ENCODE measurements around the gene ADCY3.

Gene ADCY3

GRCh38 chr2:24955921-24956320 is 35.9 kb upstream of the ADCY3 start:
- TF ChIP-seq ZFX (IDR thresholded peaks at IDR 0.05) (no peak), CTCF (conservative IDR thresholded peaks at IDR 0.05) (no peak)
- no peak overlapping the region for H3K27ac ChIP-seq

DNA sequence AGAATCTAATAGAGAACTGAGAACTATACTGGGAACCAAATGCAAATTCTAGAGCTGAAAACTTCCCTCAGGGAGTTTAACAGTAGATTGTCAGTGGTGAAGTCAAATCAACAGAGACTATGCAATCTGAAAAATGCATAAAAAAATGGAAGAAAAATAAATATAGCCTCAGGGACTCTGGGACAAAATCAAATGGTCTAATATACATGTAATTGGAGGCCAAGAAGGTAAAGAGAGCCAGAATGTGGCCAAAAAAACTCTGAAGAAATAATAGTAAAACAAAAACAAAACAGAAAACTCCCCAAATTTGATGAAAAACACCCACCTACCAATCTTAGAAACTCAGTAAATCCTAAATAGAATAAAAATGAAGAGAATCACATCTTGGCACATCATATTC is 35.2 kb upstream of the ADCY3 start:
- no peak for TF ChIP-seq CTCF (conservative IDR thresholded peaks at IDR 0.05)
- TF ChIP-seq ZFX (IDR thresholded peaks at IDR 0.05): no peak
- H3K27ac ChIP-seq: no peak overlapping the region

GRCh38 chr2:24950102-24950501 is 30.1 kb upstream of the ADCY3 start:
- TF ChIP-seq CTCF (conservative IDR thresholded peaks at IDR 0.05) (no peak), ZFX (IDR thresholded peaks at IDR 0.05) (no peak)
- H3K27ac ChIP-seq: no peak overlapping the region

DNA sequence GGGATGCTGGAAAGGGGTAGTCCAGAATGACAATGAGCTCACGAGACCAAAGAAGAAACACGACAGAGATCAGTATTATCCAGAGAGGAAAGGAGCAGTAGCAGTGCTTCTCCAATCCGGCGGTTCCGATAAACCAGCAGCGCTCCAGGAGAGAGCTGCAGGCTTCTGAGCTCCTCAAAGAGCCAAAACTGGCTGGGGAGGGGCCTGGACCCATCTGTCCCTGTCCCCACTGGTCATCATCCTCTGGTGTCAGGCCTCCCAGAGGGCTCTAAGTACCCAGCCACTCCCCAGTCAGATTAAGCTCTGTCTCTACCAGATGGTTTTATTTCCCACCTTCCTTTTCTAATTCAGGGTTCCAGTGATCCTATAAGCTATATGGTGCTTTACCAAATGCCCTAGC is 28.5 kb upstream of the ADCY3 start:
- no peak overlapping the region for H3K27ac ChIP-seq
- TF ChIP-seq CTCF (conservative IDR thresholded peaks at IDR 0.05): no peak
- no peak for TF ChIP-seq ZFX (IDR thresholded peaks at IDR 0.05)

DNA sequence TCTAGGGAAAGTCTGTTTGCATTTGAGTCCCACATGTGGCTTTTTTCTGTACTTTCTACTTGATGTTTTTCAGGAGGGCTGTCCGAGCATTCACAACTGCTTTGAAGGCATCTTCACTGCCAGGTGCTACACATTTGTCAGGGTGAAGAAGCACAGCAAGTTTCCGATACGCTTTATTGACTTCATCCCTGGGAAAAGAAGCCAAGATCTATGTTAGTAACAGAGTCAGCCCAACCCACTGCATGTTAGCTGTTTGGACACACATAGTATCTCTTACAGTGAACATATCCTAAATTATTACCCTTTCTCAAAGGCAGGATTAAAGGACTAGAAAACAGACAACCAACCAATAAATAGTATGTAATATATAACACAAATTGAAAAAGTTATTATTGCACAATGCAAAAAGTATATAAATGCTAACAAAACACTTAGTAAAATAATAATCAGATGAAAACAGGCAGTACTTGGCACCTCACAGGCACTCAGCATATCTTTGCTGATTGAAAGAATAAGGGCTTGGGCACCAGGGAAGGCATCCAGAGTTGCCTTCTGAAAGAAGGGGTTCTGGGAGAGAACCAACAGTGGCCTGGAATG is 27.6 kb upstream of the ADCY3 start:
- H3K27ac ChIP-seq: no peak overlapping the region
- no peak for TF ChIP-seq ZFX (IDR thresholded peaks at IDR 0.05)
- TF ChIP-seq CTCF (conservative IDR thresholded peaks at IDR 0.05): no peak

DNA sequence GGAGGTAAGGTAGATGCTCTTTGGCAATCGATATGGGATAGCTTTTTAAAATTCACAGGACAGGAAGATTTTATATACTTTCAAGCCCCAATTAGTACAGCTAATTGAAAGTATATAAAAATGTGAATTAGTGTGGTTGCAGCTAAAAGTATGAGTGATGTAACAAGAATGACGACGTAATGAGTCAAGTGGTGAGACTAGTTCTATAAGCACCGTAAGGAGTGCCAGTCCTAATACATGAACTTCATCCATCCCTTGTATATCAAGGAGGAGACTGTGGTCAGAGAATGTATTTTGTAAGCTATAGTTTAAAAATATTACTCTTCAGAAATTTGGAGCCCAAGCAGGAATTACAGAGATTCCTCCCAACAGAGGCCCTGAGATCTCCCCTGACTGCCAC is 25.9 kb upstream of the ADCY3 start:
- no peak for TF ChIP-seq ZFX (IDR thresholded peaks at IDR 0.05)
- TF ChIP-seq CTCF (conservative IDR thresholded peaks at IDR 0.05): no peak
- H3K27ac ChIP-seq: no peak overlapping the region

DNA sequence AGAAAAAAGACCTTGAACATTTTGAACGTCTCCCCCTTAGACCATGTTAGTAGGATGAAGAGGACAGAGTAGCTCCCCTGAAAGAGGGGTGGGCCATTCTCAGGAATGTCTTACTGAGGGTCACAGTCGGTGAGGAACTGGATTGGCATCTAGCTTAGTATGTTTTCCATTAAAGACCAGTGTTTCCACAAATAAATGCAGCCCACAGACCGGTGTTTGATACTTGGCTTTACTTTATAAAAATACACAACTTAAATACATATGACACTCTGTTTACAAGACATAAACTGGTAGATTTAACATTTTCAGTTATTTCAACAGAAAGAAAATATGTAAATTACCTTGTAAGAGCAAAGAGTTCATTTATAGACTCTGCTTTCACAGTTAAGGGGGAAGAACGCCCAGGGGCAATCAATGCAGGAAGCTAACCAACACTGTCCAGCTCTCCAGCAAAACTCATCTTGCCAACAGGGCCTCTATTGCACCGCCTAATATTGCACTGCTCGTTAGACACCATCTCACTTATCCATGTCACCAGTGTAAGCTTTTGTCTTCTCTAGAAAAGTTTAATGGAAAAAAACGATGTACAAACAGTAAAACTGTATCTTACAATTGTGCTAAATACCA is 23.5 kb upstream of the ADCY3 start:
- no peak overlapping the region for H3K27ac ChIP-seq
- no peak for TF ChIP-seq ZFX (IDR thresholded peaks at IDR 0.05)

GRCh38 chr2:24939353-24939752 is 19.3 kb upstream of the ADCY3 start:
- no peak overlapping the region for H3K27ac ChIP-seq
- TF ChIP-seq ZFX (IDR thresholded peaks at IDR 0.05): no peak
- no peak for TF ChIP-seq CTCF (conservative IDR thresholded peaks at IDR 0.05)

Measured in C4-2B (cell line).